ENCODE results near the gene GNAI3. TPM values are rescaled to one million over a fixed set of nuclear protein-coding genes. Genes with fewer than 3 reads are reported as not detected.
A peak's percentile ranks its signal among the peaks of the same experiment; 100 is the strongest.

The GNAI3 gene
- total RNA-seq, 1 donor from 2014 or later = 16.9 TPM

DNA sequence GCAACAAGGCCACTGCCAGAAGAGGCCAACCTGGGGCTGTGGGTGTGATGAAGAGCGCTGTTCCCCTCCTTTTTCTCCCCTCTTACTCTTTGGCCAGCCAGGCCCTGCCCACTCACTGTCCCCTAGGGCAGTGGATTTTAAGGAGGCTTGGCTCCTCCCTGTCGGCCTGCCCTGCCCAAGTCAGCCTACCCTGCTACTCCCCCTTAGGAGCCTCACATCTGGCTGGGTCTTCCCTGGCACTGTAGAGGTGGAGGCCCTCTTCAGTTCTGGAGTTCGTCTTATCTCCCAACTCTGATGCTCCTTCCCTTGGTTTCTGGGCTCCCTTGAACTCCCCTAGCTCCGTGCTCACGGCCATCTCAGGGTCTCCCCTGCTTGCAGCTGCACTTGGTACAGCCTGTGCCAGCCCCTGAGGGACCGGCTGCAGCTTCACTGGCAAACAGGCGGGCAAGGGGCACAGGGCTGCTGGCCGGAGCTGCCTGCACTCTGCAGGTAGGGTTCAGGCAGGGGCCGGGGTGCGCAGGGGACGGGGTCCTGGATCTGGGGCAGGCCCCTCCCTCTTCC is 75.3 kb downstream of the GNAI3 start:
- peak; percentile 91 for DNase-seq (ENCODE audit: low spot score)

GRCh38 chr1:109624201-109625010 is 76.0 kb downstream of the GNAI3 start:
- peak; percentile 76 for DNase-seq (ENCODE audit: low spot score)

DNA sequence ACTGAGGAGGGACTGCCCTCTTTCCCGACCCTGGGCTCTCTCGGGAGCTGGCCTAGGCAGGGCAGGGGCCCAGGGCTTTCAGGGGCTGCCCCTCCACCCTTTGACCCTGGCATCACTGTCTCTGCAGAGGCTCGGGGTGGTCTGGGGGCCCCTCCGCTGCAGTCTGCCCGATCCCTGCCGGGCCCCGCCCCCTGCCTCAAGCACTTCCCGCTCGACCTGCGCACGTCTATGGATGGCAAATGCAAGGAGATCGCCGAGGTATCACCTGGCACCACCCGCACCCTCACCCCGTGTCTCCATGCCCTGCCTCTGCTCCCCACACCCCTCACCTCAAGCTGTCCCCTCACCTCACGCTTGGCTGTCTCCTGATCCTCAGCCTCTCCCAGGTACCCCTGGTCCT is 76.8 kb downstream of the GNAI3 start:
- DNase-seq (ENCODE audit: low spot score) = no peak

GRCh38 chr1:109625601-109626560 is 77.5 kb downstream of the GNAI3 start:
- DNase-seq (ENCODE audit: low spot score) = peak; percentile 44

GRCh38 chr1:109626682-109627408 is 78.4 kb downstream of the GNAI3 start:
- DNase-seq (ENCODE audit: low spot score) = no peak

DNA sequence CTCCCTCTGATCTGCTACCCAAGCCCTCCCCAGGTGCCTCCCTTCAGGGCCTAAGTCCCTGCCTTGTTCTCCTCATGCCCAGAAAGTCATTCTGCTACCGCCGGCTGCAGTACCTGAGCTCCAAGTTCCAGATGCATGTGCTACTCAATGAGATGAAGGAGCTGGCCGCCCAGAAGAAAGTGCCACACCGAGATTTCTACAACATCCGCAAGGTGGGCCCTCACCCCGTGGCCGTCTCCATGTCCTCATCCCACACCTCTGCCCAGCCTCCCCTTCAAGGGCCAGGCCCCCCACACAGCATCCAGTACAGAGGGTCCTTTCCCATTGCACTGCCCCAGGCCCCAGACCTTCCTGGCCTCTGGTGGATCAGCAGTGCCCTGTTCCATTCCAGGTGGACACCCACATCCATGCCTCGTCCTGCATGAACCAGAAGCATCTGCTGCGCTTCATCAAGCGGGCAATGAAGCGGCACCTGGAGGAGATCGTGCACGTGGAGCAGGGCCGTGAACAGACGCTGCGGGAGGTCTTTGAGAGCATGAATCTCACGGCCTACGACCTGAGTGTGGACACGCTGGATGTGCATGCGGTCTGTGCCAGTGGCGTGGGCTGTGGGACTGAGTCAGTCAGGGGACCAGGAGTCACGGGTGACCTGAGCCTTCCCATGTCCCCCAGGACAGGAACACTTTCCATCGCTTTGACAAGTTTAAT is 79.4 kb downstream of the GNAI3 start:
- no peak for DNase-seq (ENCODE audit: low spot score)

GRCh38 chr1:109628540-109629321 is 80.3 kb downstream of the GNAI3 start:
- DNase-seq (ENCODE audit: low spot score) = no peak

DNA sequence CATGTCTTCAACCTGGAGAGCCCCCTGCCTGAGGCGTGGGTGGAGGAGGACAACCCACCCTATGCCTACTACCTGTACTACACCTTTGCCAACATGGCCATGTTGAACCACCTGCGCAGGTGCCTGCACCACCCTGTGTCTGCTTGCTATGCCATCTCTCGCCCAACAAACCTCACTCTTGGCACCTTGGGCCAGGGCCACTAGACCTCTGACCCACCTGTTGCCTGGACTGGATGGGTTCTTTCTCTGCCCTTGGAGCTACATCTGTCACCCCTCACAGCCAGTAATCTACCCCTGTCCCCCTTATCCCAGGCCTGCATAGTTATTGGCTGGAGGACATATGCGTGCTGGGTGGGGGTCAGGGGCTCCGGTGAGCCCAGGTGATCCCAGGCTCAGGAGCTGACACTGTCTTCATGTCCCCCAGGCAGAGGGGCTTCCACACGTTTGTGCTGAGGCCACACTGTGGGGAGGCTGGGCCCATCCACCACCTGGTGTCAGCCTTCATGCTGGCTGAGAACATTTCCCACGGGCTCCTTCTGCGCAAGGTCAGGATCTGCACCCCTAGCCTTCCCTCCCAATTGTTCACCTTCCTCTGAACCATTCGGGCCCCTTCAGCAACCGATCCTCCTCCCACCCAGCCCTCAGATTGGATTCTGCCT is 81.1 kb downstream of the GNAI3 start:
- DNase-seq (ENCODE audit: low spot score) = no peak

DNA sequence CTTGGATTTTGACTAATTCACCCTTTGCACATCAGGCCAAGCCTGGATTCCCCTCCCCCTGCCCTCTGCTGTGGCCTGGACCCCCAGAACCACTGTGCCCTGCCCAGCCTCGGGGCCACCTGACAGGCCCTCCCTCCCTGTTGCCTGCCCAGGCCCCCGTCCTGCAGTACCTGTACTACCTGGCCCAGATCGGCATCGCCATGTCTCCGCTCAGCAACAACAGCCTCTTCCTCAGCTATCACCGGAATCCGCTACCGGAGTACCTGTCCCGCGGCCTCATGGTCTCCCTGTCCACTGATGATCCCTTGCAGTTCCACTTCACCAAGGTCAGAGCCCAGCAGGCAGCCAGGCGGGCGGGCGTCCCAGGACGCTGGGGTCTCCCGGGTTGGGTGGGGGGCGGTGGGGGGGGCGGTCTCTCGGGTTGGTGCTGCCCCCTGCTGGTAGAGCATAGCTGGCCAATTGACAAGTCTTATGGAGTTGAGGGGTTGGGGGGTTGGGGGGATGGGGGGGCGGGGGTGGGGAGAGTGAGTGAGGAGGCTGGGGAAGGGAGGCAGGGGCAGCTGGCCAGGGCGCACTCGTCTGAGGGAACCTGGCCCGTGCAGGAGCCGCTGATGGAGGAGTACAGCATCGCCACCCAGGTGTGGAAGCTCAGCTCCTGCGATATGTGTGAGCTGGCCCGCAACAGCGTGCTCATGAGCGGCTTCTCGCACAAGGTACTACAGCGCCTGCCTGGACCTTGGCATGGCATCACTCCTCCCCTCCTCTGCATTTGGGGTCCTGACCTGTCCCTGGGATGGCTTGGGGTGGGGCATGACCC is 81.9 kb downstream of the GNAI3 start:
- no peak for DNase-seq (ENCODE audit: low spot score)

DNA sequence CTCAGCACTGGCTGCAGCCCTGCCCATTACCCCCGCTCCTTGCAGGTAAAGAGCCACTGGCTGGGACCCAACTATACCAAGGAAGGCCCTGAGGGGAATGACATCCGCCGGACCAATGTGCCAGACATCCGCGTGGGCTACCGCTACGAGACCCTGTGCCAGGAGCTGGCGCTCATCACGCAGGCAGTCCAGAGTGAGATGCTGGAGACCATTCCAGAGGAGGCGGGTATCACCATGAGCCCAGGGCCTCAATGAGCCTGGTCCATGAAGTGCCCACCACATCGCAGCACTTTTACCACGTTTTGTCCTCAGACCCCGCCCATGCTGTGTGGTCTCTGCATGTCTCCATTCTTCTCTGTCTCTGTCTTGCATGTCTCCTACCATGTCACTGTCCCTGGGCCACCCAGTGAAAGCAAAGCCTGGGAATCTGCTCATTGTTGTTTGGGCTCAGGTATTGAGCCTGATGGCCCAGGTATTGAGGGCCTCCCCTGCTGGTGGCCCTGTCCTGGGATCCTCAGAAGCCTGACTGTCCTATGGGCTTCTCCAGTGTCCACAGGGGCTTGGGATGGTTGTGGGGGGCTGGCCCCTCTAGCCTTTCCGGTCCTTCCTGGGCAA is 82.6 kb downstream of the GNAI3 start:
- DNase-seq (ENCODE audit: low spot score) = no peak

- DNase-seq (ENCODE audit: low spot score) = no peak
These were observed 83.4 kb downstream of the GNAI3 start for GRCh38 chr1:109631513-109632505.

- DNase-seq (ENCODE audit: low spot score) = no peak
These were observed 84.4 kb downstream of the GNAI3 start for GRCh38 chr1:109632671-109633346.

- DNase-seq (ENCODE audit: low spot score) = no peak
These were observed 85.9 kb downstream of the GNAI3 start for GRCh38 chr1:109634292-109634691.

DNA sequence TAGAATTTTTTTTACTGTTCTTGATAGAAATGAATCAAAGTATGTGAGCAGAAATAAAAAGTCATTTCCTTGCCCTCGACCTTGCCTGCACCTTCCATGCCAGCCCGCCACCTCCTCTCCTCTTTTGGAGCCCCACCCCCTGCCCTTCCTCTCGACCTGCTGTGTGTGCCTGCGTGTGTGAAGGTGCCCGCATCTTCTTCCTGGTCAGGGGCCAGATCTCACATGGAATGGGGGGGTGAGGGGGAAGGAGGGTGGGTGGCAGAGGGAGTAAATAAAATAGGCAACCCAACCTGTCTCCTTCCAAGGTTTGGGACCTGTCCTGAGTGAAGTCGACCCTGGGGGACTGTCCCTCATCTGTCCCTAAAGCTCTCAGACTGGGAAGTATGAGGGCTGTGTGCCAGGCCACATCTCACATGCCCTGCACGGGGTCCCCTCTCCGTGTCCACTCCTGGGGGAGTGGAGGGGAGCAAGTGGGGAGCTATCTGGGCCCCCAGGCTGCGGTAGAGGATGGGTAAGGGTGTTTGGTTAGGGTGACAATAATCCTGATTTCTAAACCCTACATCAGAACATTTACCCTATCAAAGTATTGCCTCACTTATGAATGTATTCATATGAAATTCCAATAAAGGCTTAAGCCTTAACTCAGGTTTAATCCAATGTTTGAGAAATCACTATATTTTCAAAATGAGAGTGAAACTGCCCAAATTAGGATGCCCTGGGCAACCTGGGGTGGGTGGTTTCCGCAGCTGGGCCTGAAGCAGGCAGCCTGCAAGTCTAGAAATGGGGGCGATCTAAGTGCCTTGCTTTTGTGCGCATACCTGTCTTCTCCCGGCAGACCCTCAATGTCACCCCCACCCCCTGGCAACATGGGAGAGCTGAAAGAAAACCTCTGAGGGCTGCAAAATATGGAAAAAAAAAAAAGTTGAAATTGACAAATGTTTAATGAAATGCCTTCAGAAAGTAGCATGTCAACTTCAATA is 86.6 kb downstream of the GNAI3 start:
- DNase-seq (ENCODE audit: low spot score) = no peak

- DNase-seq (ENCODE audit: low spot score) = no peak
These were observed 87.4 kb downstream of the GNAI3 start for GRCh38 chr1:109635862-109636200.

Data from umbilical cord (tissue), 2 donors.